Heart right ventricle (tissue), 16 donors: ENCODE data around the gene UTS2B. TPM values are rescaled to one million over a fixed set of nuclear protein-coding genes. Genes with fewer than 3 reads are reported as not detected.
A peak's percentile ranks its signal among the peaks of the same experiment; 100 is the strongest.

Source experiments
- ATAC-seq, 8 donors: fragments of 200-7000 bp; cut with Tn5 transposase; one replicate each; pipeline ENCODE4 v1.9.1; 2020; ENCODE audit warnings: mild to moderate bottlenecking in 8 of 8, moderate library complexity in 8 of 8, moderate number of reproducible peaks in 1 of 8
- DNase-seq, 2 donors: peaks; one replicate each; pipeline ENCODE4 v3.0.0-alpha.2; 2020
- H3K27ac ChIP-seq, 10 donors: fragments of 200-600 bp; sonication (generic) in 2 of 10; one replicate each; pipeline versions ENCODE4 v1.5.0 to v1.8.0; 2020 to 2022; ENCODE audit warnings: mild to moderate bottlenecking in 3 of 10
- H3K27me3 ChIP-seq, 7 donors: fragments of 200-600 bp; one replicate each; pipeline ENCODE4 v1.8.0; 2021 to 2022; ENCODE audit warnings: mild to moderate bottlenecking in 2 of 7
- H3K36me3 ChIP-seq, 9 donors: fragments of 200-600 bp; sonication (generic) in 1 of 9; one replicate each; pipeline versions ENCODE4 v1.5.0 to v1.8.0; 2020 to 2022; ENCODE audit warnings: mild to moderate bottlenecking in 2 of 9
- H3K4me1 ChIP-seq, 9 donors: fragments of 200-600 bp; sonication (generic) in 1 of 9; one replicate each; pipeline versions ENCODE4 v1.5.0 to v1.8.0; 2020 to 2022; ENCODE audit warnings: mild to moderate bottlenecking in 4 of 9
- H3K4me3 ChIP-seq, 10 donors: fragments of 200-600 bp; sonication (generic) in 2 of 10; one replicate each; pipeline versions ENCODE4 v1.5.0 to v1.8.0; 2020 to 2022; ENCODE audit warnings: mild to moderate bottlenecking in 7 of 10, moderate library complexity in 2 of 10
- H3K9me3 ChIP-seq, 11 donors: fragments of 200-600 bp in 10 of 11; sonication (generic) in 2 of 11; one replicate each; pipeline versions ENCODE4 v1.5.0 to v1.8.0; 2013 to 2022; ENCODE audit warnings: mild to moderate bottlenecking in 2 of 11, control low read depth in 1 of 11, moderate library complexity in 1 of 11
- CTCF ChIP-seq, 9 donors: fragments of 200-600 bp; sonication (generic) in 2 of 9; IDR thresholded peaks; one replicate each; pipeline versions ENCODE4 v1.5.0 to v1.8.0; 2021 to 2022; ENCODE audit warnings: antibody characterized with exemption in 9 of 9, mild to moderate bottlenecking in 5 of 9, moderate library complexity in 1 of 9
- WGBS, 2 donors: extraction: QIAGEN DNeasy Blood & Tissue Kit; methylation state at CpG; one replicate each; pipeline ENCODE4 v1.1.7; 2013; ENCODE audit warnings: inconsistent platforms in 1 of 2; 5-methylcytosine and 5-hydroxymethylcytosine counted together
- intact Hi-C, 10 donors: fragments of 100-400 bp; cut with DNase I; formaldehyde crosslinking; loops; one replicate each; pipeline versions ENCODE4 v1.11.1 to v1.14.2; 2022
- polyA plus RNA-seq, 2 donors: library from polyadenylated mRNA; stranded (reverse); fragments of 200-250 nt; gene quantifications; one replicate each; pipeline ENCODE4 v1.2.3, GENCODE V29; 2013
- total RNA-seq, 10 donors: library from RNA; stranded (reverse); fragmentation: NEBNext Ultra II Directional in 3 of 10; extraction: Animal tissue kit (Norgen Biotek cat#: 25700) in 3 of 10; gene quantifications; one replicate each; pipeline versions ENCODE4 v1.2.1 to v1.2.4, GENCODE V29; 2021 to 2023
- donor health status: Arrhythmogenic right ventricular cardiomyopathy.
- donor health status: ischemic (EF 13 %, LVEDD 7.1; RV severe dilation, severe dysfunction).
- donor health status: healthy with polysubstance abuse.
- donor health status: DM: no; HTN: yes; CAD: no.
- donor health status: DM: no; HTN: no; CAD: no.
- donor health status: ischemic (EF 25% LVEDD 6.9; RV normal size, moderate dysfunction).
- donor health status: ischemic (EF 25% LVEDD 5.7; RV mildly dilated, moderate dysfunction).
- donor health status: healthy.
- donor health status: DM: yes; HTN: yes; CAD: no.
- donor health status: Ischemic cardiomyopathy.
- donor health status: ischemic (EF 35%, LVEDD 5.7; RV mildly dilated, moderate dysfunction).
- donor health status: nonischemic (EF 11% LVEDD 7.7; RV severe dilation, severe dysfunction).
- donor health status: DM: yes; HTN: yes; CAD: no.
- donor health status: PGD.
- donor health status: ischemic (EF 29% LVEDD 5.4; RV normal size, mild dysfunction).
- donor health status: nonischemic (EF 23%, LVEDD 6.1; RV moderate dilation, normal function).

The UTS2B gene
- total and polyA plus RNA-seq, 12 donors: 0.10 to 0.53 (median 0.25) TPM; not detected in 5

- Histone ChIP-seq H3K27ac (peak overlapping the region in 4 of 10 donors; percentile 4 to 45 (median 21)), H3K27me3 (no peaks in the 10 kb centered on the region), H3K4me3 (peak overlapping the region in 3 of 10 donors; percentile 11 to 13 (median 12)), H3K9me3 (no peaks in the 10 kb centered on the region), H3K36me3 (no peaks in the 10 kb centered on the region), H3K4me1 (peaks cover 0 to 29% (median 2%) of the 10 kb centered on the region in 9 donors)
- no peak for DNase-seq
- TF ChIP-seq CTCF (IDR thresholded peaks at IDR 0.05): no peak
- intact Hi-C loops: no loop called here
- ATAC-seq: peak in 1 of 8 donors; percentile 34
Measured at GRCh38 chr3:191263365-191263764, 67.0 kb downstream of the UTS2B start.

- peak overlapping the region in 1 of 10 donors; percentile 45 for H3K27ac ChIP-seq
- peaks cover 0 to 29% (median 0%) of the 10 kb centered on the region in 9 donors for H3K4me1 ChIP-seq
- H3K9me3 ChIP-seq: no peaks in the 10 kb centered on the region
- intact Hi-C loops: no loop called here
- ATAC-seq: no peak
- H3K36me3 ChIP-seq: no peaks in the 10 kb centered on the region
- no peak overlapping the region for H3K4me3 ChIP-seq
- 67 to 85% methylated on average over 1 of the region's 1 CpG for WGBS, 2 donors
- no peaks in the 10 kb centered on the region for H3K27me3 ChIP-seq
- no peak for DNase-seq
- TF ChIP-seq CTCF (IDR thresholded peaks at IDR 0.05): no peak
Measured at GRCh38 chr3:191262650-191263049, 67.7 kb downstream of the UTS2B start.

- H3K4me1 ChIP-seq: peaks cover 0 to 29% (median 0%) of the 10 kb centered on the region in 9 donors
- H3K4me3 ChIP-seq: no peak overlapping the region
- no peak overlapping the region for H3K27ac ChIP-seq
- ATAC-seq (no peak), DNase-seq (no peak)
- intact Hi-C loops: no loop called here
- no peak for TF ChIP-seq CTCF (IDR thresholded peaks at IDR 0.05)
- H3K9me3 ChIP-seq: no peaks in the 10 kb centered on the region
- no peaks in the 10 kb centered on the region for H3K36me3 ChIP-seq
- no peaks in the 10 kb centered on the region for H3K27me3 ChIP-seq
Measured at GRCh38 chr3:191261304-191261638, 69.1 kb downstream of the UTS2B start.

GRCh38 chr3:191260431-191261303 is 69.7 kb downstream of the UTS2B start:
- Histone ChIP-seq H3K27ac (no peak overlapping the region), H3K4me3 (no peak overlapping the region), H3K36me3 (no peaks in the 10 kb centered on the region), H3K9me3 (no peaks in the 10 kb centered on the region), H3K4me1 (peaks cover 0 to 29% (median 0%) of the 10 kb centered on the region in 9 donors), H3K27me3 (no peaks in the 10 kb centered on the region)
- no peak for TF ChIP-seq CTCF (IDR thresholded peaks at IDR 0.05)
- intact Hi-C loops: no loop called here
- no peak for ATAC-seq
- DNase-seq: no peak
- 83 to 85% methylated on average over 11 of the region's 11 CpGs for WGBS, 2 donors
